ENCODE data around the gene GPR152. TPM values are rescaled to one million over a fixed set of nuclear protein-coding genes. Genes with fewer than 3 reads are reported as not detected.

Gene GPR152
- total and polyA plus RNA-seq, 2 of the 8 experiments (the other 6 are each of a cell fraction or from before 2014, with no cell fraction given) = not detected

DNA sequence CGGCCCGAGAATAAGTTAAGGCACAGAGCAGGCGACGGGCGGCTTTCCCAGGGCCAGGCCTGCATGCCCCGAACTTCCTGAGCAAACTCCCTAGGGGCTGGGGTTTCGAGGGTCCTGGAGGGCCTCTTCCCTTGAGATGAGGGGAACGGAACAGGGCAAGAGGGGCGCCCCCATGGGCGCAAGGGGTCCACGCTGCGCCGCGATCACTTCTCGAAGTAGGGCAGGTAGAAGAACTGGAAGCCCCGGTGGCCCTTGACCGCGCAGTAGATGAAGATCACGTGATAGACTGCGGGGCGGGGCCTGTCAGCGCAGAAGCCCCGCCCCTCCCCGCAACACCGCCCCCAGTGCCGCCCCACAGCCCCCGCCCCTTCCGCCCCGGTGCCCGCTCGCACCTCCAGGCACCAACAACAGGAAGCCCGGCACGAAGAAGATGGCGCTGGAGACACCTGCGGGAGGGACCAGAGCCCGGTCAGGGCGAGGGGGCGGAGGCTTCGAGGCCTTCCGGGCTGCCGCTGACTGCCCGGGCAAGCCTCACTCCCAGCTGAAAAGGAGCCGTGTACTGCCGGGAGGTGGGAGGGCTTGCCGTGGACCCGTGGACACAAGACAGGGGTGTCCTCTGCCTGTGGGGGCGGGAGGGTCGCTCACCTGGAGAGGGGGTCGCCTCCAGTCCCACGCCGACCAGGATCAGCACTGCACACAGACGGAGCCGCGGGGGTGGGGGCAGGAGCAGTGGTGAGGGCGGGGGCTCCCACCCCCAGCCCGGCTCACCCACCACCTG, 12.1 kb upstream of the GPR152 start (continued):
- TF ChIP-seq HDAC2 (IDR thresholded peaks at IDR 0.05; ENCODE audit: borderline replicate concordance in 1 of 2, low read depth in 2 of 2, low read length in 2 of 2) = no peak
- no peak for TF ChIP-seq CEBPB (IDR thresholded peaks at IDR 0.05; ENCODE audit: low read depth, low read length)
- no peak for TF ChIP-seq BACH1 (IDR thresholded peaks at IDR 0.05; ENCODE audit: low read length)
- no peak for TF ChIP-seq SIX5 (IDR thresholded peaks at IDR 0.05; ENCODE audit: low read depth, low read length)
- TF ChIP-seq GABPA (IDR thresholded peaks at IDR 0.05; ENCODE audit: borderline replicate concordance, insufficient read depth, low read length) = no peak
- peak; percentile 56; the same call in 1 of the 2 replicates for TF ChIP-seq POLR2AphosphoS5 (IDR thresholded peaks at IDR 0.05; ENCODE audit: low read depth, low read length)
- no peak for TF ChIP-seq BRCA1 (IDR thresholded peaks at IDR 0.05; ENCODE audit: low read depth, low read length)
- peak in 1 of 2 experiments; percentile 85; a peak in 1 of 4 replicates for TF ChIP-seq SIN3A (conservative IDR thresholded peaks at IDR 0.05 in 1 of 2, IDR thresholded peaks at IDR 0.05 in 1 of 2; ENCODE audit: low read depth in 1 of 2, low read length in 2 of 2)
- peak in 1 of 2 experiments; percentile 83; a peak in 2 of 3 replicates for TF ChIP-seq POLR2A (IDR thresholded peaks at IDR 0.05; ENCODE audit: control extremely low read depth in 1 of 2, low read depth in 2 of 2, low read length in 2 of 2)
- TF ChIP-seq CTBP2 (IDR thresholded peaks at IDR 0.05; ENCODE audit: borderline replicate concordance, insufficient read depth, insufficient read length, low read length) = no peak
- TF ChIP-seq BCL11A (IDR thresholded peaks at IDR 0.05; ENCODE audit: low read depth in 2 of 2, low read length in 2 of 2) = no peak
- TF ChIP-seq TAF1 (IDR thresholded peaks at IDR 0.05; ENCODE audit: low read depth, low read length) = peak; percentile 81
- no peak for TF ChIP-seq POU5F1 (IDR thresholded peaks at IDR 0.05; ENCODE audit: low read depth, low read length)
- TF ChIP-seq, protein P1, sequence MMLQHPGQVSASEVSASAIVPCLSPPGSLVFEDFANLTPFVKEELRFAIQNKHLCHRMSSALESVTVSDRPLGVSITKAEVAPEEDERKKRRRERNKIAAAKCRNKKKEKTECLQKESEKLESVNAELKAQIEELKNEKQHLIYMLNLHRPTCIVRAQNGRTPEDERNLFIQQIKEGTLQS (IDR thresholded peaks at IDR 0.05; ENCODE audit: insufficient read depth, low read depth, low read length) = no peak
- TF ChIP-seq, protein P2, sequence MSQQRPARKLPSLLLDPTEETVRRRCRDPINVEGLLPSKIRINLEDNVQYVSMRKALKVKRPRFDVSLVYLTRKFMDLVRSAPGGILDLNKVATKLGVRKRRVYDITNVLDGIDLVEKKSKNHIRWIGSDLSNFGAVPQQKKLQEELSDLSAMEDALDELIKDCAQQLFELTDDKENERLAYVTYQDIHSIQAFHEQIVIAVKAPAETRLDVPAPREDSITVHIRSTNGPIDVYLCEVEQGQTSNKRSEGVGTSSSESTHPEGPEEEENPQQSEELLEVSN (IDR thresholded peaks at IDR 0.05) = no peak
- peak; percentile 77 for TF ChIP-seq PHF8 (conservative IDR thresholded peaks at IDR 0.05; ENCODE audit: low read depth, low read length)
- TF ChIP-seq TCF12 (IDR thresholded peaks at IDR 0.05; ENCODE audit: low read depth, low read length) = no peak
- TF ChIP-seq RXRA (IDR thresholded peaks at IDR 0.05; ENCODE audit: insufficient read depth, low read depth, low read length) = no peak
- peak; percentile 37 for TF ChIP-seq KDM4A (IDR thresholded peaks at IDR 0.05; ENCODE audit: low read depth, low read length, severe bottlenecking)
- peak; percentile 54; the same call in 1 of the 2 replicates for TF ChIP-seq KDM5A (IDR thresholded peaks at IDR 0.05; ENCODE audit: low read length)
- TF ChIP-seq CREB1 (IDR thresholded peaks at IDR 0.05) = no peak
- peak; percentile 51; the same call in 1 of the 2 replicates for TF ChIP-seq EGR1 (IDR thresholded peaks at IDR 0.05; ENCODE audit: borderline replicate concordance, low read depth, low read length)
- no peak for TF ChIP-seq FOSL1 (IDR thresholded peaks at IDR 0.05; ENCODE audit: insufficient read depth, low read depth, low read length)

All from H1 (cell line).